HFF-Myc (cell line): ENCODE data around the gene BCL2A1.

ENCODE experiments used
- DNase-seq: peaks from one replicate; pipeline ENCODE4 v3.0.0-alpha.2; 2011; ENCODE audit warnings: low read depth; ENCODE audit errors: extremely low read depth
- H3K4me3 ChIP-seq: replicated peaks from 2 replicates; pipeline ENCODE4 v1.5.1; 2011; ENCODE audit warnings: low read depth, mild to moderate bottlenecking, control low read depth, low read length
- TF ChIP-seq, protein P1 (sequence below): IDR thresholded peaks from 2 replicates; pipeline ENCODE4 v1.5.1; 2012; ENCODE audit warnings: mild to moderate bottlenecking, low read depth, low read length, control low read depth; ENCODE audit errors: missing control alignments

BCL2A1 gene

GRCh38 chr15:79924379-79924778 lies 46.6 kb downstream of the BCL2A1 start:
- DNase-seq, result no peak
- H3K4me3 ChIP-seq, result peak overlapping the region; percentile 90
- TF ChIP-seq, protein P1, sequence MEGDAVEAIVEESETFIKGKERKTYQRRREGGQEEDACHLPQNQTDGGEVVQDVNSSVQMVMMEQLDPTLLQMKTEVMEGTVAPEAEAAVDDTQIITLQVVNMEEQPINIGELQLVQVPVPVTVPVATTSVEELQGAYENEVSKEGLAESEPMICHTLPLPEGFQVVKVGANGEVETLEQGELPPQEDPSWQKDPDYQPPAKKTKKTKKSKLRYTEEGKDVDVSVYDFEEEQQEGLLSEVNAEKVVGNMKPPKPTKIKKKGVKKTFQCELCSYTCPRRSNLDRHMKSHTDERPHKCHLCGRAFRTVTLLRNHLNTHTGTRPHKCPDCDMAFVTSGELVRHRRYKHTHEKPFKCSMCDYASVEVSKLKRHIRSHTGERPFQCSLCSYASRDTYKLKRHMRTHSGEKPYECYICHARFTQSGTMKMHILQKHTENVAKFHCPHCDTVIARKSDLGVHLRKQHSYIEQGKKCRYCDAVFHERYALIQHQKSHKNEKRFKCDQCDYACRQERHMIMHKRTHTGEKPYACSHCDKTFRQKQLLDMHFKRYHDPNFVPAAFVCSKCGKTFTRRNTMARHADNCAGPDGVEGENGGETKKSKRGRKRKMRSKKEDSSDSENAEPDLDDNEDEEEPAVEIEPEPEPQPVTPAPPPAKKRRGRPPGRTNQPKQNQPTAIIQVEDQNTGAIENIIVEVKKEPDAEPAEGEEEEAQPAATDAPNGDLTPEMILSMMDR, result no peak

- TF ChIP-seq, protein P1, result no peak
- H3K4me3 ChIP-seq, result peak overlapping the region; percentile 90
- peak; percentile 84 for DNase-seq
These were observed 47.4 kb downstream of the BCL2A1 start for GRCh38 chr15:79923515-79924169.

DNA sequence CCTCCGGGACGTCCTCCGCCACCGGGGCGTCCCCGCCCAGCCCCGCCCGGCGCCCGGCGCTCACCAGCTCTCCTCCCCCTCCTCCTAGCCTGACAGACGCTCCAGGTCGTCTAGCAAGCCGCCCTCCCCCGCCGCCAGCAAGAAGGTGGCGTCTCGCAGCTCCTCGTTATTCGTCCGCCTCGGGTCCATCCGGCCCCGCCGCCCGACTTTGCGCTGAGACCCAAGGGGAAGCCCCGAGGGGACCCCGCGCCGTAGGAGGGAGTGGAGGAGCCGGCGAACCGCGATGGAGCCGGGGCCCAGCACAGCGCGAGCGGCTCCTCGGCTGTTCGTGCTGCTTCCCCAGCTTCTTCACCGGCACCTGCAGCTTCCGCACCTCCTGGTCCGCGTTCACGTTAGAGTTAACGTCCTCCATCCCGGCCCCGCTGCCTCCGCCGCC lies 47.9 kb downstream of the BCL2A1 start:
- no peak for DNase-seq
- H3K4me3 ChIP-seq, result peak overlapping the region; percentile 90
- TF ChIP-seq, protein P1, result no peak

DNA sequence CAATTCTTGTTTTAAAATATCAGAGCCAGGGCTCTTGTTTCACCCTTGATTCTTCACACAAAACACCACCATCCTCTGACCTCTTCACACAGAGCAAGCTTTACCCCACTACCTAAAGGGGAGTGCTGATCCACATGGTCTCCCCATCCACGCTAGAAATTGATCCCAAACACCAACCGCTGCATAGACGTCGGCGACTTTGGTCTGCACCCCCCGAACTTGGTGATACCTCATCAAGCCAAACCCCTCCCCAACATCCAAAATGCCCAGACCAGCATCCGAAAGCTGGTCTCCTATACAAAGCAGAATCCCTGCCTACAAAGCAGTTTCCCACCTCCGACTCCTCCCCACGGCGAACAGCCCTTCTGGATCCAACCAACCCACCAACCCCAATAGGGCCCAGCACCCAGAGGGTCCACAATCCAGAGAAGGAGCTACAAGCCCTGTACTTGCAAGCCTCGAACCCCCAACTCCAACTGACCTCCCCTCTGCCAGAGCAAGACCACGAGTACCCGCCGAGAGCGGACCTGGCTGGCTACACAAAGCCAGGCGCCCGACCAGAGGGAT lies 48.4 kb downstream of the BCL2A1 start:
- DNase-seq, result no peak
- TF ChIP-seq, protein P1, result no peak
- peak overlapping the region; percentile 90 for H3K4me3 ChIP-seq

DNA sequence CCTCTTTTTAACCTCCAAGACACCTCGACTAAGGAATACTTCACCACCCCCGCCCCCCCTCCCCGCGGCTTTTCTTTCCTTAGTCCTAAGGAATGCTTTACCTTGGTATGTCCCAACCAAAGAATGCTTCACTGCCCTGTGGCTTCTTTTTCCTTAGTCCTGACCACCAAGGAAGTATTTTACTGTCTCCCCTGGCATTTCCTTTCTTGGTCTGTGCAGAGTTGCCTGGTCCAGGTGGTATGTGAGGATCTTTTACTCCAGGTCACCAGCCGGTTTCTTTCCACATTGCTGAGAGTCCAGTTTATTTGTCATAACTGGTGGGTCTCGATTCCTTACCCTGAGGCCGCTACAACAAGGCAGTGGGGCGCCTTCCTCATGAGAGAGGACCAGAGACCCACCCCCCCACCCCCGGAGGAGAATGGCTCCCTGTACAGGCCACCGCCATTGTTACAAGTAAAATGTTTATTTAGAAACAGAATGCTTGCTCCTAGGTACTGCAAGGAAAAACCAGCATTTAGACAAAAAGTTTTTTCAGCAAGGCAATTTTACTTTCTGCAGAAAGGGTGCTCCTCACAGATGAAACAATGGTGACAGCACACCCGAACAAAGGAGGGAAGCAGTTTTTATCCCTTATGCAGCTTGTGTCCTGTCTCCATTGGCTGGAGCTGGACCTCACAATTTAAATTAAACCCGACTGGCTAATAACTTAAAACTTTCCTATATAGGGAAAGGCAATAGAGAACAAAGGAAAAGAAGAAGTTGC lies 51.1 kb downstream of the BCL2A1 start:
- TF ChIP-seq, protein P1, result no peak
- DNase-seq, result no peak
- no peak overlapping the region for H3K4me3 ChIP-seq

DNA sequence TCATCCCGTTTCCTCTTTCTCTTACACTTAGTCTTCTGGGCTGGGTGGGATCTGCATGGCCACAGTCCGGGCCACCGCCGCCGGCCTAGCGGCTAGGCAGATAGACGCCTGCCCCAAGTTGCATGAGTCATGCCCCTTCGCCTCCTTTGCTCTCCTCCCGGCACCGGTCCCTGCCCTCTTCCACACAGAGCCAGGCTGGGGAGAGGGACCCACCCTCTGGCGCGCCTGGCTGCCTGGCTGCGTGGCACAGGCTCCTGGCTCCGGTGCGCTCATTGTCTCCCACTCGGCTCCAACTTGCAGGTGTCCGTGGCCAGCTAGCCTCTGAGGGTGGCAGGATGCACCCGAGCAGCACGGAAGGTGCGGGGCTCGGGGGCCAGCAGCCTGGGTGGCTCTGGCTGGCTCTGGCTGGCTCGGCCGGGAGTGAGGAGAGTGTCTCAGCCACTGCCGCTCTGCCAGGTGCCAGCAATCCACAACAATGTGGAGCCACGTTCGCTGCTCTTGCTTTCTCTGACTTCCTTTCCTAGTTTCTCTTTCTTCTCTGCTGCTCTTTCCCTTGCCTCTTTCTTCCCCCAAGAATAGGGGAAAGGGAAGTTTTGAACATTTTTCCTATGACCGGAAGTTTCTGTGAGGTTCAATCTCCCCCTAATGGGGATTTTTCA lies 51.8 kb downstream of the BCL2A1 start:
- TF ChIP-seq, protein P1, result no peak
- no peak for DNase-seq
- H3K4me3 ChIP-seq, result no peak overlapping the region
